NCI-H748 treated with DMSO at 0.1 percent for 48 hours (cell line): ENCODE data around the gene RNASE11.
"Not testable (repeated sequence)": the region's sequence is repeated elsewhere in the genome, so short reads cannot be mapped to it uniquely, and the experiment has no call there.

Experiments
- DNase-seq: peaks from one replicate; lab custom pipeline; 2025; lab: John Stamatoyannopoulos, UW

Gene RNASE11

GRCh38 chr14:20580242-20580641, 7.6 kb downstream of the RNASE11 start:
- no peak for DNase-seq

DNA sequence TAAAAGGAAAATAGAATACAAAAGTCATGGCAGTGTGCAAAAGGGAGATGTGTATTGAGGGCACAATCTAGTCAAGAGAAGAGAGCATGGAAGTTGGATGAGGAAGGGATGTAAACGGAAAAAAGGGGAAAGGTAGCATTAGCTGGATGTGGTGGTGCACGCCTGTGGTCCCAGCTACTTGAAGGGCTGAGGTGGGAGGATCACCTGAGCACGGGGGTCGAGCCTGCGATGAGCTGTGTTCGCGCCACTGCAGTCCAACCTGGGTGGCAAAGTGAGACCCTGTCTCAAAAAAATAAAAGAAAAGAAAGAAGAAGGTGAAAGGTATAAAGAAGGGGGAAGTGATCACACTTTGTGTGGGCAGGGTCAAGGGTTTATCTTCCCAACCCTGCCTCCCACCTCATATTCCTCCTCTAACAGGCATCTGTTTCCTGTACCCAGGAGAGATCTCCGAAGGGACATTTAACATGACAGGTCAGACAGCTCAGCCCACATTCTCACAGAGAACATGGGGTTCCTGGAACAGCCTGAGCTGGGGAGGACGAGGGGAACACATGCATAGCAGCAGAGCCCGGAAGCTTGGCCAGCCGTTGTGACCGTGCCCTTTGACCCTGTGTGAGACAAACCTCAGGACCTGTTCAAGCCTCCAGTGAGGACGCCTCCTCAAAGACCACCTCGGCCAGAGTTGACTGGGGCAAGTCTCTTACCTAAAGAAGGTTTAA, 8.9 kb downstream of the RNASE11 start:
- DNase-seq, result no peak

GRCh38 chr14:20578325-20578724, 9.5 kb downstream of the RNASE11 start:
- no peak for DNase-seq

GRCh38 chr14:20572382-20572990, 15.3 kb downstream of the RNASE11 start:
- not testable (repeated sequence) for DNase-seq

- DNase-seq, result not testable (repeated sequence)
Observed at GRCh38 chr14:20570720-20571119, 17.1 kb downstream of the RNASE11 start.

DNA sequence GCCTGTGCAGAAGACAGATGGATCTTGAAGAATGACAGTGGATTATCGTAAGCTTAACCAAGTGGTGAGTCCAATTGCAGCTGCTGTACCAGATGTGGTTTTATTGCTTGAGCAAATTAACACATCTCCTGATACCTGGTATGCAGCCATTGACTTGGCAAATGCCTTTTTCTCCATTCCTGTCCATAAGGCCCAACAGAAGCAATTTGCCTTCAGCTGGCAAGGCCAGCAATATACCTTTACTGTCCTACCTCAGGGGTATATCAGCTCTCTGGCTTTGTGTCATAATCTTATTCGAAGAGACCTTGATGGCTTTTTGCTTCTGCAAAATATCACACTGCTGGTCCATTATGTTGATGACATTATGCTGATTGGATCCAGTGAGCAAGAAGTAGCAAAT, 17.9 kb downstream of the RNASE11 start:
- not testable (repeated sequence) for DNase-seq

- DNase-seq, result no peak
Observed at GRCh38 chr14:20569066-20569465, 18.7 kb downstream of the RNASE11 start.

DNA sequence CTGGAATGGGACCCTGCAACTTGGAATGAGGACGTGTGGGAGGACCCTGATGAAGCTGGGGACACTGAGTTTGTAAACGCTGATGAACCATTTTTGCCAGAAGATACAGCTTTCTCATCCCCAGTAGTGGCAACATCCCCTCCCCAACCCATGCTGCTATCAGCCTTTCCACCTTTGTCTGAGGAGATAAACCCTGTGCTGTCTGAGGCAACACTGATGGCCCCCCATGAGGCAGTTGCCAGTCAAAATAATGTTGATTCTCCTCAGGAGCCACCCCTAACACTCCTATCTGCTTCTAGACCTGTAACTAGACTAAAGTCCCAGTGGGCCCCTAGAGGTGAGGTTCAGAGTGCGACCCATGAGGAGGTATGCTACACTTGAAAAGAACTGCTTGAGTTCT, 19.4 kb downstream of the RNASE11 start:
- DNase-seq, result no peak

- not testable (repeated sequence) for DNase-seq
Observed at GRCh38 chr14:20567199-20567598, 20.6 kb downstream of the RNASE11 start.

DNA sequence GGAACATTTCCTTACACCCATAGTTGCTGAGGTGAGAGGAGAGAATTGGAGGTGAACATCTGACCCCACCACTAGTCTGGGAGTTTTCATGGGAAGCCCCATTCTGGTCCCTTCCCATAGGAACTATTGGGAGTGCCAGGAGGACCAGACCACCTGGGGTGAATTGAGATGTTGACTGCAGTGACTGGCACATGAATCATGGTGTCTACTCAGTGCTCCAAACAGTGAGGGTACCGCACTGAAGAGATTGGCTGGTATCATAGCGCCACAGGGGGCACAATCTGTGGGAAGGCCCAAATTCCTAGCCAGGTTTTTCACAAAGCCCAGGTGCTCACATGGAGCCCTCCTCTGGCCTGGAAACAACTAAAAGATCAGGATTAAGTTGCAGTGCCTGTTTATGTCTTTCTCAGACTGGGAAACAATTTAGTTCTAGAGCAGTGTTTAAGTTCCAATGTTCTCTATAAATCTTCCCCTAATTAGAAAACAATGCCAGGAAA, 23.3 kb downstream of the RNASE11 start:
- no peak for DNase-seq

DNA sequence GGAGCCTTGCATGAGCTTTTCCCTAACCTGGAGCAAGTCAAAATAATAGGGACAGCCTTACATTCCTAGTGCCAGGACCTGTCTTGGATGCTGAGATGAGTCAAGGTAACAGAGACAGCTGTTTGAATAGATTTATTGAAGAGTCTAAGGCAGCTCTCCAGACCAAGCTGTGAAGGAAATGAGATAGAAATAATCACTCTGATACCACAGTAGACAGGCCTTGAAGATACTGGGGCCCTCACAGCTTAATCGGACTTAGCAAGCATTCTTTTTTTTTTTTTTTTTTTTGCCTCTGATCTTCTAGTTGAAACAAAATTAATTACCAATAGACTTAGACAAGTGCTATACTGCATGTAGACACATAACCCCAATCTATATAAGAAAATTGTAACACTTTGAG, 23.8 kb downstream of the RNASE11 start:
- DNase-seq, result no peak

DNA sequence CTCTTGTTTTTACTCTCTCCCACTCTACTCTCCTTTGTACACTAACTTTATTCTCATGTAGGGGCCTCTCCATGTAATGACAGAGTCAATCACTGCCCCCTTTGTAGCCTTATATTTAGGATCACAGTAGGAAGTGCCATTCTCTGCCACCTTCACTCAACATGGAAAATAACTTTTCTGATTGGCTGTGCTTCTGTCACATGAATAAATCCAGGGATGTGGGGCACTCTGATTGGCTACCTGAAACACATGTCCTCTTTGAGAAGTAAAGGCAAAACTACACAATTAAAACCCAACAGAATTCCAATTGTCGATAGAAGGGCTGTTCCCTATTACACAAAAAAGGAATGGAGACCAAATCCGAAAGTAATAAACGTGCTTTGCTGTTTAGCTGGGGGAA, 26.8 kb downstream of the RNASE11 start, which contains the start of gene RNASE9:
RNASE9 (minus strand) TSS at position 87 of the 400 bp plus-strand sequence.
- DNase-seq, result no peak

- DNase-seq, result no peak
Observed at GRCh38 chr14:20559461-20559904, 28.3 kb downstream of the RNASE11 start.

- DNase-seq, result no peak
Observed at GRCh38 chr14:20557212-20557542, 30.6 kb downstream of the RNASE11 start.

- no peak for DNase-seq
Observed at GRCh38 chr14:20556500-20557211, 31.1 kb downstream of the RNASE11 start.

- no peak for DNase-seq
Observed at GRCh38 chr14:20555845-20556244, 32.0 kb downstream of the RNASE11 start.

- no peak for DNase-seq
Observed at GRCh38 chr14:20553024-20553423, 34.8 kb downstream of the RNASE11 start.

GRCh38 chr14:20551606-20552005, 36.2 kb downstream of the RNASE11 start:
- no peak for DNase-seq

GRCh38 chr14:20550926-20551325, 36.9 kb downstream of the RNASE11 start:
- DNase-seq, result no peak

GRCh38 chr14:20548414-20549158, 39.2 kb downstream of the RNASE11 start:
- DNase-seq, result no peak

- no peak for DNase-seq
Observed at GRCh38 chr14:20546877-20547276, 40.9 kb downstream of the RNASE11 start.

- no peak for DNase-seq
Observed at GRCh38 chr14:20539906-20540305, 47.9 kb downstream of the RNASE11 start.
